ENCODE results near the gene LINC00237.

Gene LINC00237

DNA sequence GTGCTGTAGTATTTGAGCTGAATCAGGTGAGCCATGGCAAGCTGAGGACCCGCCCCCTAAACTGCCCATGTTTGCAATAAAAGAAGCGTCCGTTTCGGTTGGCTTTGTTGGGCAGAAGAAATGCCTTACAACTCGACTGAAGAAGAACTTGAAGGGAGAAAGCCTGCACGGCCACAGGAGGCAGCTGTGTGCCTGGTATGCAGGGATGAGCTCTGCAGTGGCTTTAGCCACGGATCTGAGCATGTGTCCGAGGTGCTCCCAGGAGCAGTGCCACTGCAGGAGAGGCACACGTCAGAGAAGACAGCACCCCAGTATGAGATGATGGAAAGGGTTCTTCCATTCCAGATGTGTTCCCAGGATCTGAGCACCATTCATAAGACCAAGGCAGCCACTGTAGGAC, 43.2 kb upstream of the LINC00237 start:
- H3K18ac ChIP-seq (ENCODE audit: low read length), result no peak overlapping the region
- H3K4me3 ChIP-seq (ENCODE audit: low read depth, low read length), result no peak overlapping the region
- no peaks in the 10 kb centered on the region for H3K4me1 ChIP-seq (ENCODE audit: control insufficient read depth in 1 of 2, insufficient read depth in 2 of 2, low read length in 2 of 2)
- H3K14ac ChIP-seq (ENCODE audit: low read length), result no peak overlapping the region
- H4K8ac ChIP-seq (ENCODE audit: low read depth, low read length), result no peak overlapping the region
- H2BK5ac ChIP-seq (ENCODE audit: low read depth, low read length, poor library complexity), result no peak overlapping the region
- no peak overlapping the region for H2AFZ ChIP-seq (ENCODE audit: insufficient read depth, low read length, poor library complexity)
- no peaks in the 10 kb centered on the region for H3K79me1 ChIP-seq (ENCODE audit: low read length)
- peaks cover 2% of the 10 kb centered on the region for H3K9me3 ChIP-seq (ENCODE audit: insufficient read depth, low read depth, low read length)
- H2AK5ac ChIP-seq (ENCODE audit: low read length), result no peak overlapping the region
- H3K79me2 ChIP-seq (ENCODE audit: control insufficient read depth, insufficient read depth, low read length, poor library complexity), result no peaks in the 10 kb centered on the region
- H4K91ac ChIP-seq (ENCODE audit: low read depth, low read length), result no peak overlapping the region
- H3K23ac ChIP-seq (ENCODE audit: low read length), result peak overlapping the region; percentile 7
- H3K36me3 ChIP-seq (ENCODE audit: control insufficient read depth in 1 of 2, insufficient read depth in 2 of 2, low read length in 2 of 2), result peaks cover 0 to 2% of the 10 kb centered on the region in 2 experiments
- DNase-seq, result no peak
- H3K4me2 ChIP-seq (ENCODE audit: low read length), result no peak overlapping the region
- no CpG with 5 or more reads among the region's 9 CpGs for WGBS (ENCODE audit: extremely low coverage, insufficient coverage, insufficient read length)
- no peak overlapping the region for H3K4ac ChIP-seq (ENCODE audit: low read depth, low read length)
- no peak overlapping the region for H3K27ac ChIP-seq (ENCODE audit: low read depth, low read length)
- no peak overlapping the region for H2BK12ac ChIP-seq (ENCODE audit: low read length)
- H3K9ac ChIP-seq (ENCODE audit: low read length), result no peak overlapping the region
- H2BK120ac ChIP-seq (ENCODE audit: insufficient read depth, low read length, poor library complexity), result no peak overlapping the region
- H4K12ac ChIP-seq (ENCODE audit: low read depth, low read length), result no peak overlapping the region
- H3K27me3 ChIP-seq (ENCODE audit: insufficient read depth, low read length), result no peaks in the 10 kb centered on the region

DNA sequence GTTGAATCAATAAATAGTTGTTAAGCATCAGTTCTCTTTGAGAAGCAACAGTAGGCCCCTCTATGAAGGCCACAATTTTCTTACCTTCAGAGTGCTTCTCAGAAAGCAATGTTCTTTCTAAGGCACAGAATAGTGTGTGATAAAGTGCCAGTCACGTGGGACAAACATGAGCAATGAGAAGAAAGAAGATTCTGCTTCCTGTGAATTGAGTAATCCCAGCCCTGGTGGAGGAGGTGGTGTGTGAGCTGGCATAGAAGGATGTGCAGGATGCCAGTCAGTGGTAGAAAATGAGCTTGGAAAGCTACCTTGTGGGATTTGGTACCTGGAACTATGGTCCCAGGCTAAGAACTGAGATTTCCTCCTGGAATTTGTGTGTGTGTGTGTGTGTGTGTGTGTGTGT, 41.4 kb upstream of the LINC00237 start:
- no peak overlapping the region for H2BK5ac ChIP-seq (ENCODE audit: low read depth, low read length, poor library complexity)
- no peaks in the 10 kb centered on the region for H3K27me3 ChIP-seq (ENCODE audit: insufficient read depth, low read length)
- no peak overlapping the region for H3K27ac ChIP-seq (ENCODE audit: low read depth, low read length)
- no peak overlapping the region for H3K4me3 ChIP-seq (ENCODE audit: low read depth, low read length)
- no peak for DNase-seq
- no peak overlapping the region for H3K4ac ChIP-seq (ENCODE audit: low read depth, low read length)
- peaks cover 0 to 2% of the 10 kb centered on the region in 2 experiments for H3K36me3 ChIP-seq (ENCODE audit: control insufficient read depth in 1 of 2, insufficient read depth in 2 of 2, low read length in 2 of 2)
- H4K8ac ChIP-seq (ENCODE audit: low read depth, low read length), result no peak overlapping the region
- peaks cover 2% of the 10 kb centered on the region for H3K9me3 ChIP-seq (ENCODE audit: insufficient read depth, low read depth, low read length)
- no peak overlapping the region for H3K4me2 ChIP-seq (ENCODE audit: low read length)
- no peak overlapping the region for H2AK5ac ChIP-seq (ENCODE audit: low read length)
- H3K18ac ChIP-seq (ENCODE audit: low read length), result no peak overlapping the region
- no peaks in the 10 kb centered on the region for H3K79me1 ChIP-seq (ENCODE audit: low read length)
- no peak overlapping the region for H4K91ac ChIP-seq (ENCODE audit: low read depth, low read length)
- no peak overlapping the region for H2BK120ac ChIP-seq (ENCODE audit: insufficient read depth, low read length, poor library complexity)
- no peak overlapping the region for H3K23ac ChIP-seq (ENCODE audit: low read length)
- no peaks in the 10 kb centered on the region for H3K4me1 ChIP-seq (ENCODE audit: control insufficient read depth in 1 of 2, insufficient read depth in 2 of 2, low read length in 2 of 2)
- no peak overlapping the region for H3K14ac ChIP-seq (ENCODE audit: low read length)
- no peak overlapping the region for H2AFZ ChIP-seq (ENCODE audit: insufficient read depth, low read length, poor library complexity)
- H3K9ac ChIP-seq (ENCODE audit: low read length), result no peak overlapping the region
- no peak overlapping the region for H4K12ac ChIP-seq (ENCODE audit: low read depth, low read length)
- no peaks in the 10 kb centered on the region for H3K79me2 ChIP-seq (ENCODE audit: control insufficient read depth, insufficient read depth, low read length, poor library complexity)
- WGBS (ENCODE audit: extremely low coverage, insufficient coverage, insufficient read length), result no CpG with 5 or more reads among the region's 1 CpG
- H2BK12ac ChIP-seq (ENCODE audit: low read length), result no peak overlapping the region

DNA sequence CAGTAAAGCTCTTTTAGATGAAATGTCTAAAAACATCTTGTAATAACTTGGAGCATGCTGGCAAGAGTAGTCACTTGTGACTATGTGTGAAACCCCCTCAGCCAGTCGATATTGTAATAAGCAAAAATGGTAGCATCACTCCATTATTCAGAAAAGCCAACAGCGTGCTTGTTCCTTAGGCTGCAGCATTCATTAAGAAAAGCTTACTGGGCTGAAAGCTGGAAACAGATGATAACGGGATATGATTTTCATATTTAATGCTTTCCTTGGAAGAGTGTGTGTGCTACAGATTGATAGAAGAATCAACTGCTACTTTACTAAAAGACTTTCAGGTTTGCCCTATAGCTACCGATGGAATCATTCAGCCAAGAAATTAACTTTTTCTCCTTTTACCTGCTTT, 40.1 kb upstream of the LINC00237 start:
- no CpG with 5 or more reads among the region's 4 CpGs for WGBS (ENCODE audit: extremely low coverage, insufficient coverage, insufficient read length)
- no peak overlapping the region for H2BK120ac ChIP-seq (ENCODE audit: insufficient read depth, low read length, poor library complexity)
- H4K91ac ChIP-seq (ENCODE audit: low read depth, low read length), result no peak overlapping the region
- no peak overlapping the region for H3K27ac ChIP-seq (ENCODE audit: low read depth, low read length)
- no peak overlapping the region for H3K18ac ChIP-seq (ENCODE audit: low read length)
- no peak overlapping the region for H3K4me3 ChIP-seq (ENCODE audit: low read depth, low read length)
- H3K14ac ChIP-seq (ENCODE audit: low read length), result no peak overlapping the region
- H3K27me3 ChIP-seq (ENCODE audit: insufficient read depth, low read length), result no peaks in the 10 kb centered on the region
- H3K36me3 ChIP-seq (ENCODE audit: control insufficient read depth in 1 of 2, insufficient read depth in 2 of 2, low read length in 2 of 2), result peaks cover 0 to 2% of the 10 kb centered on the region in 2 experiments
- H3K4ac ChIP-seq (ENCODE audit: low read depth, low read length), result no peak overlapping the region
- no peak overlapping the region for H2AK5ac ChIP-seq (ENCODE audit: low read length)
- no peaks in the 10 kb centered on the region for H3K79me1 ChIP-seq (ENCODE audit: low read length)
- H3K9me3 ChIP-seq (ENCODE audit: insufficient read depth, low read depth, low read length), result peaks cover 2% of the 10 kb centered on the region
- no peak overlapping the region for H2BK5ac ChIP-seq (ENCODE audit: low read depth, low read length, poor library complexity)
- H3K4me2 ChIP-seq (ENCODE audit: low read length), result no peak overlapping the region
- no peak overlapping the region for H2AFZ ChIP-seq (ENCODE audit: insufficient read depth, low read length, poor library complexity)
- H3K9ac ChIP-seq (ENCODE audit: low read length), result no peak overlapping the region
- DNase-seq, result no peak
- no peaks in the 10 kb centered on the region for H3K4me1 ChIP-seq (ENCODE audit: control insufficient read depth in 1 of 2, insufficient read depth in 2 of 2, low read length in 2 of 2)
- no peak overlapping the region for H2BK12ac ChIP-seq (ENCODE audit: low read length)
- no peak overlapping the region for H3K23ac ChIP-seq (ENCODE audit: low read length)
- H4K8ac ChIP-seq (ENCODE audit: low read depth, low read length), result no peak overlapping the region
- no peaks in the 10 kb centered on the region for H3K79me2 ChIP-seq (ENCODE audit: control insufficient read depth, insufficient read depth, low read length, poor library complexity)
- H4K12ac ChIP-seq (ENCODE audit: low read depth, low read length), result no peak overlapping the region

DNA sequence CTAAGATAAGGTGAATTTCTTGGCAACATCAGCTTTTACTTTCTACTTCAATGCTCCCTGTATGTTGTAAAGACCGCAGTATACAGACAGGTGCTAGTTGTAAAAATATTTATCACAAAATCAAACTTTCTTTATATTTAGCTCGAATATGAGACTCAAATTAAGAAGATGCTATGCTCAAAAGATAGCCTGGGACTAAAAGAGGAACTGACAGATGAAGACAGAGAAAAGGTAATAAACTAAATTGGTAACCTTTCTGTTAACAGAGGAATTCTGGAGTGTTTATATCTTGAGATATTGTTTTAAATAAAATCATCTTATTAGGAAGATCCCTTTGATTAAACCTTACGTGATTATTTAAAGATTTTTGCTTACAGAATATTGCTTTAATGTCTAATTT, 39.3 kb upstream of the LINC00237 start:
- Histone ChIP-seq H3K4me2 (ENCODE audit: low read length) (no peak overlapping the region), H3K18ac (ENCODE audit: low read length) (no peak overlapping the region), H3K79me1 (ENCODE audit: low read length) (no peaks in the 10 kb centered on the region), H2BK12ac (ENCODE audit: low read length) (no peak overlapping the region), H3K9ac (ENCODE audit: low read length) (no peak overlapping the region), H4K12ac (ENCODE audit: low read depth, low read length) (no peak overlapping the region), H2AFZ (ENCODE audit: insufficient read depth, low read length, poor library complexity) (no peak overlapping the region), H3K4me1 (ENCODE audit: control insufficient read depth in 1 of 2, insufficient read depth in 2 of 2, low read length in 2 of 2) (no peaks in the 10 kb centered on the region), H3K36me3 (ENCODE audit: control insufficient read depth in 1 of 2, insufficient read depth in 2 of 2, low read length in 2 of 2) (no peaks in the 10 kb centered on the region), H3K9me3 (ENCODE audit: insufficient read depth, low read depth, low read length) (peaks cover 2% of the 10 kb centered on the region), H3K14ac (ENCODE audit: low read length) (no peak overlapping the region), H3K79me2 (ENCODE audit: control insufficient read depth, insufficient read depth, low read length, poor library complexity) (no peaks in the 10 kb centered on the region), H2BK5ac (ENCODE audit: low read depth, low read length, poor library complexity) (no peak overlapping the region), H3K4ac (ENCODE audit: low read depth, low read length) (no peak overlapping the region), H2AK5ac (ENCODE audit: low read length) (no peak overlapping the region), H3K27ac (ENCODE audit: low read depth, low read length) (no peak overlapping the region), H4K91ac (ENCODE audit: low read depth, low read length) (no peak overlapping the region), H3K27me3 (ENCODE audit: insufficient read depth, low read length) (no peaks in the 10 kb centered on the region), H3K4me3 (ENCODE audit: low read depth, low read length) (no peak overlapping the region), H3K23ac (ENCODE audit: low read length) (no peak overlapping the region), H4K8ac (ENCODE audit: low read depth, low read length) (no peak overlapping the region), H2BK120ac (ENCODE audit: insufficient read depth, low read length, poor library complexity) (no peak overlapping the region)
- WGBS (ENCODE audit: extremely low coverage, insufficient coverage, insufficient read length), result no CpG with 5 or more reads among the region's 3 CpGs
- DNase-seq, result no peak

Data from trophoblast cell (in vitro differentiated cells and primary cell).